Suprapubic skin (tissue), 4 donors: ENCODE data around the gene UNC45B. TPM values are rescaled to one million over a fixed set of nuclear protein-coding genes. Genes with fewer than 3 reads are reported as not detected.

Experiments
- DNase-seq, 2 donors: peaks; one replicate each; pipeline ENCODE4 v3.0.0-alpha.2; 2019; ENCODE audit warnings: low spot score in 2 of 2
- H3K27ac ChIP-seq: fragments of 200-600 bp; sonication (generic); one replicate; pipeline ENCODE4 v1.5.1; 2019
- H3K27me3 ChIP-seq: fragments of 200-600 bp; sonication (generic); one replicate; pipeline ENCODE4 v1.5.1; 2019
- H3K36me3 ChIP-seq: fragments of 200-600 bp; sonication (generic); one replicate; pipeline ENCODE4 v1.5.1; 2019
- H3K4me1 ChIP-seq: fragments of 200-600 bp; sonication (generic); one replicate; pipeline ENCODE4 v1.5.1; 2019
- H3K4me3 ChIP-seq: fragments of 200-600 bp; sonication (generic); one replicate; pipeline ENCODE4 v1.5.1; 2019; ENCODE audit warnings: mild to moderate bottlenecking
- H3K9me3 ChIP-seq: fragments of 200-600 bp; sonication (generic); one replicate; pipeline ENCODE4 v1.5.1; 2019
- CTCF ChIP-seq, 2 donors: fragments of 200-600 bp in 1 of 2; fragments of 450-650 bp in 1 of 2; sonication (generic) in 1 of 2; IDR thresholded peaks; one replicate each; pipeline ENCODE4 v1.5.1; 2016 to 2019; ENCODE audit warnings: antibody characterized with exemption in 2 of 2, mild to moderate bottlenecking in 1 of 2, moderate library complexity in 1 of 2
- EP300 ChIP-seq: sonication (generic); formaldehyde crosslinking; IDR thresholded peaks from one replicate; pipeline ENCODE4 v1.6.1; 2017; ENCODE audit warnings: antibody characterized with exemption
- POLR2A ChIP-seq, 2 donors: fragments of 450-650 bp; IDR thresholded peaks; one replicate each; pipeline ENCODE4 v1.6.1; 2017; ENCODE audit warnings: antibody characterized with exemption in 2 of 2, mild to moderate bottlenecking in 2 of 2, moderate library complexity in 2 of 2
- POLR2AphosphoS5 ChIP-seq, 3 donors: sonication (generic); formaldehyde crosslinking; IDR thresholded peaks; one replicate each; pipeline ENCODE4 v1.6.1; 2017; ENCODE audit warnings: antibody characterized with exemption in 3 of 3
- WGBS: methylation state at CpG from one replicate; pipeline ENCODE4 v1.1.5; 2018; 5-methylcytosine and 5-hydroxymethylcytosine counted together
- total RNA-seq, 4 donors: library from RNA; depleted of rRNA; stranded (reverse); fragments of >200 nt; gene quantifications; one replicate each; pipeline ENCODE4 v1.1.0, GENCODE V29; 2016

UNC45B gene
- total RNA-seq, 4 donors from 2014 or later, result not detected

- TF ChIP-seq EP300, result no peak
- TF ChIP-seq POLR2A (IDR thresholded peaks at IDR 0.05), result no peak
- TF ChIP-seq CTCF (IDR thresholded peaks at IDR 0.05), result no peak
- no peak for TF ChIP-seq POLR2AphosphoS5 (IDR thresholded peaks at IDR 0.05)
Measured at GRCh38 chr17:35160354-35161201, 13.0 kb downstream of the UNC45B start.

GRCh38 chr17:35161281-35161761 is 13.7 kb downstream of the UNC45B start:
- WGBS, result 70% methylated on average over 3 of the region's 3 CpGs
- DNase-seq, result no peak
- no peak for TF ChIP-seq POLR2A (IDR thresholded peaks at IDR 0.05)
- Histone ChIP-seq H3K27me3 (peaks cover 10% of the 10 kb centered on the region), H3K9me3 (no peaks in the 10 kb centered on the region), H3K4me3 (no peak overlapping the region), H3K4me1 (no peaks in the 10 kb centered on the region), H3K27ac (no peak overlapping the region), H3K36me3 (no peaks in the 10 kb centered on the region)

More at GRCh38 chr17:35160354-35161201, 13.0 kb downstream of the UNC45B start:
- H3K36me3 ChIP-seq, result no peaks in the 10 kb centered on the region
- H3K27me3 ChIP-seq, result peaks cover 10% of the 10 kb centered on the region
- H3K9me3 ChIP-seq, result no peaks in the 10 kb centered on the region
- no peak overlapping the region for H3K27ac ChIP-seq
- 68% methylated on average over 13 of the region's 13 CpGs for WGBS
- no peak for DNase-seq
- H3K4me3 ChIP-seq, result no peak overlapping the region
- H3K4me1 ChIP-seq, result no peaks in the 10 kb centered on the region

- H3K27ac ChIP-seq, result no peak overlapping the region
- WGBS, result 83% methylated on average over 4 of the region's 4 CpGs
- TF ChIP-seq CTCF (IDR thresholded peaks at IDR 0.05) (no peak), POLR2A (IDR thresholded peaks at IDR 0.05) (no peak), POLR2AphosphoS5 (IDR thresholded peaks at IDR 0.05) (no peak), EP300 (no peak)
- no peak for DNase-seq
- H3K27me3 ChIP-seq, result peaks cover 10% of the 10 kb centered on the region
- H3K9me3 ChIP-seq, result no peaks in the 10 kb centered on the region
- H3K4me3 ChIP-seq, result no peak overlapping the region
- no peaks in the 10 kb centered on the region for H3K36me3 ChIP-seq
- no peaks in the 10 kb centered on the region for H3K4me1 ChIP-seq
Measured at GRCh38 chr17:35162755-35163154, 15.1 kb downstream of the UNC45B start.

- Histone ChIP-seq H3K4me1 (no peaks in the 10 kb centered on the region), H3K9me3 (no peaks in the 10 kb centered on the region), H3K36me3 (no peaks in the 10 kb centered on the region), H3K4me3 (no peak overlapping the region), H3K27ac (no peak overlapping the region), H3K27me3 (peaks cover 10% of the 10 kb centered on the region)
- no peak for DNase-seq
- no peak for TF ChIP-seq POLR2AphosphoS5 (IDR thresholded peaks at IDR 0.05)
- TF ChIP-seq POLR2A (IDR thresholded peaks at IDR 0.05), result no peak
- TF ChIP-seq EP300, result no peak
- TF ChIP-seq CTCF (IDR thresholded peaks at IDR 0.05), result no peak
- WGBS, result 94% methylated on average over 7 of the region's 7 CpGs
Measured at GRCh38 chr17:35163886-35164285, 16.3 kb downstream of the UNC45B start.

GRCh38 chr17:35164716-35165115 is 17.1 kb downstream of the UNC45B start:
- H3K27me3 ChIP-seq, result peaks cover 10% of the 10 kb centered on the region
- TF ChIP-seq POLR2A (IDR thresholded peaks at IDR 0.05), result no peak
- no peak for TF ChIP-seq CTCF (IDR thresholded peaks at IDR 0.05)
- TF ChIP-seq EP300, result no peak
- no peak for TF ChIP-seq POLR2AphosphoS5 (IDR thresholded peaks at IDR 0.05)
- H3K4me1 ChIP-seq, result no peaks in the 10 kb centered on the region
- H3K27ac ChIP-seq, result no peak overlapping the region
- no peak for DNase-seq
- H3K36me3 ChIP-seq, result no peaks in the 10 kb centered on the region
- 70% methylated on average over 5 of the region's 5 CpGs for WGBS
- H3K4me3 ChIP-seq, result no peak overlapping the region
- no peaks in the 10 kb centered on the region for H3K9me3 ChIP-seq
